Lung (tissue), 12 donors: ENCODE data around the gene SET. TPM values are rescaled to one million over a fixed set of nuclear protein-coding genes. Genes with fewer than 3 reads are reported as not detected.

Experiments
- ATAC-seq: fragments of 200-7000 bp; cut with Tn5 transposase; one replicate; pipeline ENCODE4 v1.9.1; 2020; ENCODE audit warnings: moderate number of reproducible peaks; ENCODE audit not compliant: insufficient read depth, low FRiP score
- DNase-seq, 3 donors: peaks; one replicate each; pipeline ENCODE4 v3.0.0-alpha.2; 2013 to 2017
- H3K27ac ChIP-seq, 2 donors: one replicate each; pipeline ENCODE4 v1.5.1; 2013; ENCODE audit warnings: mild to moderate bottlenecking in 2 of 2, moderate library complexity in 2 of 2, control low read depth in 1 of 2, inconsistent platforms in 1 of 2, low read depth in 1 of 2, low read length in 1 of 2
- H3K27me3 ChIP-seq, 3 donors: one replicate each; pipeline ENCODE4 v1.5.1; 2013; ENCODE audit warnings: low read length in 2 of 3; ENCODE audit not compliant: control insufficient read depth in 3 of 3, insufficient read depth in 3 of 3
- H3K36me3 ChIP-seq, 4 donors: one replicate each; pipeline ENCODE4 v1.5.1; 2013; ENCODE audit warnings: low read length in 4 of 4, mild to moderate bottlenecking in 1 of 4, moderate library complexity in 1 of 4; ENCODE audit not compliant: control insufficient read depth in 4 of 4, insufficient read depth in 4 of 4
- H3K4me1 ChIP-seq, 5 donors: one replicate each; pipeline ENCODE4 v1.5.1; 2013; ENCODE audit warnings: low read length in 5 of 5, mild to moderate bottlenecking in 2 of 5, moderate library complexity in 1 of 5; ENCODE audit not compliant: control insufficient read depth in 5 of 5, insufficient read depth in 5 of 5
- H3K4me3 ChIP-seq: one replicate; pipeline ENCODE4 v1.5.1; 2013; ENCODE audit warnings: mild to moderate bottlenecking, control low read depth, moderate library complexity
- H3K9ac ChIP-seq, 2 donors: one replicate each; pipeline ENCODE4 v1.5.1; 2013; ENCODE audit warnings: low read length in 2 of 2, control low read depth in 1 of 2; ENCODE audit not compliant: insufficient read depth in 1 of 2
- H3K9me3 ChIP-seq, 4 donors: one replicate each; pipeline ENCODE4 v1.5.1; 2013; ENCODE audit warnings: low read length in 3 of 4, mild to moderate bottlenecking in 1 of 4, moderate library complexity in 1 of 4; ENCODE audit not compliant: control insufficient read depth in 4 of 4, insufficient read depth in 3 of 4
- CTCF ChIP-seq: IDR thresholded peaks from 2 replicates; pipeline ENCODE4 v1.5.1; 2012; ENCODE audit warnings: mild to moderate bottlenecking; ENCODE audit errors: control extremely low read depth, extremely low read depth
- WGBS, 2 donors: extraction: QIAGEN DNeasy Blood & Tissue Kit; methylation state at CpG; one replicate each; pipeline ENCODE4 v1.1.7; 2013; 5-methylcytosine and 5-hydroxymethylcytosine counted together
- polyA plus RNA-seq, 2 donors: library from polyadenylated mRNA; stranded (reverse); fragments of 200-250 nt; gene quantifications; one replicate each; pipeline ENCODE4 v1.2.1, GENCODE V29; 2013
- total RNA-seq, 2 donors: library from RNA; depleted of rRNA in 1 of 2; stranded (reverse); fragments of >200 nt in 1 of 2; gene quantifications; one replicate each; pipeline ENCODE4 v1.2.1, GENCODE V29; 2014 to 2021
- donor health status: control.
- donor health status: control.
- donor health status: Bipolar disorder and iron deficiency.
- donor health status: healthy.
- donor health status: DM: yes; HTN: yes; CAD: no.

SET gene
- total and polyA plus RNA-seq, 4 donors = 98.0 to 364 (median 189) TPM

- no peak for TF ChIP-seq CTCF
- 93 to 100% methylated on average over 1 of the region's 1 CpG for WGBS, 2 donors
- no peaks in the 10 kb centered on the region for H3K27me3 ChIP-seq
- no peak overlapping the region for H3K27ac ChIP-seq
- no peaks in the 10 kb centered on the region for H3K9me3 ChIP-seq
- H3K36me3 ChIP-seq = peaks cover 0 to 1% (median 0%) of the 10 kb centered on the region in 4 donors
- peaks cover 0 to 1% (median 0%) of the 10 kb centered on the region in 5 donors for H3K4me1 ChIP-seq
- no peak overlapping the region for H3K4me3 ChIP-seq
- ATAC-seq = no peak
- no peak for DNase-seq
- peak overlapping the region in 1 of 2 donors; percentile 11 for H3K9ac ChIP-seq
These were observed 34.5 kb upstream of the SET start for GRCh38 chr9:128654481-128654880.

GRCh38 chr9:128656416-128657343, 32.3 kb upstream of the SET start, which contains the start of gene DYNC2I2:
Gene DYNC2I2 (minus strand): TSS chr9:128656847. CDS start chr9:128656726, 121 bp downstream.
- TF ChIP-seq CTCF = no peak

GRCh38 chr9:128657344-128657704, 31.7 kb upstream of the SET start:
- peak overlapping the region in 1 of 2 donors; percentile 99 for H3K27ac ChIP-seq
- 96 to 97% methylated on average over 13 of the region's 13 CpGs for WGBS, 2 donors
- ATAC-seq (no peak), DNase-seq (no peak)
- no peaks in the 10 kb centered on the region for H3K27me3 ChIP-seq
- H3K36me3 ChIP-seq = no peaks in the 10 kb centered on the region
- H3K9ac ChIP-seq = peak overlapping the region; percentile 82 to 96
- peaks cover 0 to 1% (median 0%) of the 10 kb centered on the region in 5 donors for H3K4me1 ChIP-seq
- H3K4me3 ChIP-seq = no peak overlapping the region
- no peaks in the 10 kb centered on the region for H3K9me3 ChIP-seq
- no peak for TF ChIP-seq CTCF

More at GRCh38 chr9:128656416-128657343, 32.3 kb upstream of the SET start, which contains the start of gene DYNC2I2:
- peak within 1 kb of the TSS; percentile 99 for H3K27ac ChIP-seq
- peak; percentile 96 for ATAC-seq
- peak within 1 kb of the TSS; percentile 82 to 96 for H3K9ac ChIP-seq
- WGBS, 2 donors = 1% methylated on average over 77 to 86 of the region's 86 CpGs
- no peaks in the 10 kb centered on the region for H3K27me3 ChIP-seq
- peak; percentile 97 to 98 (median 98) for DNase-seq
- peak within 1 kb of the TSS; percentile 94 for H3K4me3 ChIP-seq
- H3K4me1 ChIP-seq = peaks cover 0 to 1% (median 0%) of the 10 kb centered on the region in 5 donors
- no peaks in the 10 kb centered on the region for H3K9me3 ChIP-seq
- peaks cover 0 to 1% (median 0%) of the 10 kb centered on the region in 4 donors for H3K36me3 ChIP-seq
